GM19035 (cell line): ENCODE data around the gene DNAJC16.

ENCODE experiments used
- ATAC-seq: cut with Tn5 transposase; IDR thresholded peaks from one replicate; pipeline ENCODE4 v1.9.1; 2021; ENCODE audit not compliant: unreplicated experiment

DNAJC16 gene

GRCh38 chr1:15531682-15532081 lies 5.0 kb downstream of the DNAJC16 start:
- ATAC-seq: no peak

- ATAC-seq: no peak
These were observed 12.1 kb downstream of the DNAJC16 start for GRCh38 chr1:15538771-15539170.

GRCh38 chr1:15540186-15540585 lies 13.5 kb downstream of the DNAJC16 start:
- ATAC-seq: no peak

GRCh38 chr1:15541231-15541792 lies 14.7 kb downstream of the DNAJC16 start:
- ATAC-seq: no peak

DNA sequence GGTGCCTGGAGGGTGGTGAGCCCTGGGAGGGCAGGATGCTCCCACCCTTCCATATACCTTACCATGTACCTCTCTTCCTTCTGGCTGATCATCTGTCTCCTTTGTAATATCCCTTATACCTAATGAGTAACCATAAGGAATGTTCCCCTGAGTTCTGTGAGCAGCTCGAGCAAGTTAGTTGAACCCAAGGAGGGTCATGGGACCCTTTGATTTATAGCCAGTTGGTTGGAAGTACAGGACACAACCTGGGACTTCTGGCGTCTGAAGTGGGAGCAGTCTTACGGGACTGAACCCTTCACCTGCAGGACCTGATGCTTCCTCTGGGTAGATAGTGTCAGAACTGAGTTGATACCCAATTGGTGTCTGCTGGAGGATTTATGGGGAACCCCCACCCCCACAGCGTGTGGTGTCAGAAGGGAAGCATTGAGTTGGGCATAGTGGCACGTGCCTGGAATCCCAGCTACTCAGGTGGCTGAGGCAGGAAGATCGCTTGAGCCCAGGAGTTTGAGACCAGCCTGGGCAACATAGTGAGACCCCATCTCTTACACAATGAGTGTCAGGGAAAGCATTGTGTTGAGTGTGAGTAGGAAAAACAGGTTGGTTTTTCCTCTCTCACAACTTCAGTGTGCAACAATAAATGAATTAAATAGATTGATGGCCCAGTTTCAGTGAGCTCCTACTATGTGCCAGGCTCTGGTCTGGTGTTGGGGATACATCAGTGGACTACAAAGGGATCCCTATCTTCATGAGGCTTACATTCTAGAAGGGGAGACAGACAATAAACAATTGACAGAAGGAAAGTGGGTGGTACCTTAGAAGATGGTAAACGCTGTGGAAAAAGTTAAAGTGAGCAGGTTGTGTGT lies 16.0 kb downstream of the DNAJC16 start:
- ATAC-seq: no peak

DNA sequence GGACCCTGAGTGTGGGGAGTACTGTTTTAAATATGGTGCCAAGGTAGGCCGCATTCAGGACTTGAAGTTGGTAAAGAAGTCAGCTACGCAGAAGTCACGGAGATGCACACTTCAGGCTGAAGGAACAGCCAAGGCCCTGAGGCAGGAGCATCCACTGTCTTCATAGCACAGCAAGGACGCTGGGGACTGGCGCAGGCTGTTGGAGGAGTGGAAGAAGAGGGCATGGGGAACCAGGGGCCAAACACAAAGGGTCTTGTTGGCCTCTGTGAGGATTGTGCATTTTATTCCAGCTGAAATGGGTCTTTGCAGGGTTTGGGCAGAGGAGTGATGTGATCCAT lies 16.6 kb downstream of the DNAJC16 start:
- ATAC-seq: no peak

DNA sequence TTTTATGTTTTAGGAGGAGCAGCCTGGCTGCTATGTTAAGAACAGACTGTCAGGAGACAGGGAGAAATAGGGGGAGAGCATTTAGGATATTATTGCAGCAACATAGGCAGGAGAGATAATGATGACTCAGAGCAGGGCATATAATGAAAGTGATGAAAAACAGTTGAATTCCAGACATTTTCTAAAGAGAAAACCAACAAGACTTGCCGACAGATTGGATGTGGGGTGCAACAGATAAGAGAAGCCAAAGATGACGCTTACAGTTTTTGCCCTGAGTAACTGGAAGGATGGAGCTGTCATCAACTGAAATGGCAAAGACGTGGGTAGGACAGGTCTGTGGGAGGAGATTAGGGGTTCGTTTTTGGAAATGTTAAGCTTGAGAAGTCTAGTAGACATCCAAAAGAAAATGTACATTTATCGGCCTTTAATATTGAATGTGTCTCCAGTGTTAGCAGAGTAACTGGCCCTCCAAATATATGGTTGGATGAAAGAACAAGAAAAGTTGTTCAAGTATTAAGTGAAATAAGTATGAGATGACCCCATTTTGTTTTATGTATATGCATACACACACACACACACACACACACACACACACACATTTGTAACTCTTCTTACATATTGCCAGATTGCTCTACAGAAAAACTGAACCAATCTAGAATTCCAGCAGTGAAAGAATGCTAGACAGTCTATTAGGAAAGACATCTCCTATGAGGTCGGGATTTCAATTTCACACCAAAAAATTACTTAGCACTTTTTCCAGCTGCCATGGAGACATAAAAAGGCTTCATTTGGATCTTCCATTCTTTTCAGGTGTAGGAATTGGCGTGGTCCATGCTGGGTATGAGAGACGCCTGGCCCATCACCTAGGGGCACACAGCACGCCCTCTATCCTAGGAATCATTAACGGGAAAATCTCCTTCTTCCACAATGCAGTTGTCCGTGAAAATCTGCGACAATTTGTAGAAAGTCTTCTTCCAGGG lies 17.2 kb downstream of the DNAJC16 start:
- no peak for ATAC-seq

GRCh38 chr1:15546641-15547040 lies 20.0 kb downstream of the DNAJC16 start:
- ATAC-seq: no peak

DNA sequence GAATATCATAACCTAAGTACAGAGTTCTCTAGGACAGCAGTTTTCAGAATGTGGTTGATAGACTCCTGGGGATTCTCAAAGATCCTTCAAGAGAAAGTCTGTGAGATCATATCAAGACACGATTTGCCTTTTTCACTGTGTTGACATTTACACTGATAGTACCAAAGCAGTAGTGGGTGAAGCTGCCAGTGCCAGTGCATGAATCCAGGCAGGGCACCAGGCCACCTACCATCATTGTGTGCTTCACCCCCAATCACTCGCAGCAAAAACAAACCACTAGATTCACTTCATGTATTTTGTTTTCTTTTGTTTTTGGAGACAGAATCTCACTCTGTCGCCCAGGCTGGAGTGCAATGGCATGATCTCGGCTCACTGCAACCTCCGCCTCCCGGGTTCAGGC lies 23.9 kb downstream of the DNAJC16 start:
- ATAC-seq: no peak

GRCh38 chr1:15557008-15557407 lies 30.4 kb downstream of the DNAJC16 start:
- ATAC-seq: no peak

DNA sequence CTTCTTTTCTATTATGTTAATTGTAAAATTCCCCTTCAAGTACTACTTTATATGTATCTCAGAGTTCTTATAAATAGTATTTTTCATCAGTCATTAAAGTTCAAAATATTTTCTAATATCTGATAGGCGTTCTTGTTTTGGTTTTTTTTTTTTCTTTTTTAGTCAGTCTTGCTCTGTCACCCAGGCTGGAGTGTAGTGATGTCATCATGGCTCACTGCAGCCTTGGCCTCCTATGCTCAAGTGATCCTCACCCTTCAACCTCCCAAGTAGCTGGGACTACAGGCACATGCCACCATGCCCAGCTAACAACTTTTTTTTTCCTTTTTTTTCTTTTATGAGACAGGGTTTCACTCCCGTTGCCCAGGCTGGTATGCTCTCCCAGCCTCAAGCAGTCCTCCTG lies 30.9 kb downstream of the DNAJC16 start:
- no peak for ATAC-seq

GRCh38 chr1:15558516-15558915 lies 31.9 kb downstream of the DNAJC16 start:
- no peak for ATAC-seq

- no peak for ATAC-seq
These were observed 32.7 kb downstream of the DNAJC16 start for GRCh38 chr1:15559189-15559810.

GRCh38 chr1:15568387-15569073 lies 41.9 kb downstream of the DNAJC16 start:
- no peak for ATAC-seq

GRCh38 chr1:15570861-15571260 lies 44.2 kb downstream of the DNAJC16 start:
- no peak for ATAC-seq

- no peak for ATAC-seq
These were observed 44.6 kb downstream of the DNAJC16 start for GRCh38 chr1:15571266-15571665.

DNA sequence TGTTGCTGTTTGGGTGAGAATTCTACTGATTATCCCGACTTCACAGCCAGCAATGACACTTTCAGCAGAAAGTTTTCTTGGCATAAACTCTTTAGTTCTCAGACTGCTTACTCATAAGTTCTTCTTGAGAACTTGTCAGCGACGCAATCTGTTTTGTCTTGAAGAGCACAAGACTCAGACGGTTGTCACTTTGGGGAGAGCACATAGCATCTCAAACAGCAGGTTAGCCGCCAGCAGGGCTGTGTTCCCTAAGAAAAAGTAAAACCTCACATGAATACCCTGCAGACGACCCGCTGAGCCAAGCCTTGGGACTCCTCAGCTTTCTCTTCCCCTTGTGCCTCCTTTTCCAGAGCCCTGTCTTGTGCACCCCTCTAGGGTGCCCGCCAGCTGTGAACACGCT lies 46.8 kb downstream of the DNAJC16 start:
- no peak for ATAC-seq

DNA sequence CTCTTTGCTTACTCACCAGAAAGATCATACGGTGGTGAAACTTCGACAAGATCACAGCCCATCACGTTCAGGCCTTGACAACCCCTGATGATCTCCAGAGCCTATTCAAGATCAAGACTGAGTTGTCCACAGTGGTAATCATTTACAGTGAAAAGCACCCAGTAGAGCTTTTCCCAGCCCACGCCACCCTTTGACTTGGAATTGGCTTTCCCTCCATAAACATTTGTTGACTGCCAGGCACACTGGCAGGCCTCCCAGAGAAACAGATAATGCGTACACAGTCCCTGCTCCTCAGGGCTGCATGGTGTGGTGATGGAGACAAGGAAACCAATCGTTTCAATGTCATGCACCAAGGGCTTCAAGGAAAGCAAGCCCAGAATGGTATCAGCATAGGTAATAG lies 48.1 kb downstream of the DNAJC16 start:
- no peak for ATAC-seq

DNA sequence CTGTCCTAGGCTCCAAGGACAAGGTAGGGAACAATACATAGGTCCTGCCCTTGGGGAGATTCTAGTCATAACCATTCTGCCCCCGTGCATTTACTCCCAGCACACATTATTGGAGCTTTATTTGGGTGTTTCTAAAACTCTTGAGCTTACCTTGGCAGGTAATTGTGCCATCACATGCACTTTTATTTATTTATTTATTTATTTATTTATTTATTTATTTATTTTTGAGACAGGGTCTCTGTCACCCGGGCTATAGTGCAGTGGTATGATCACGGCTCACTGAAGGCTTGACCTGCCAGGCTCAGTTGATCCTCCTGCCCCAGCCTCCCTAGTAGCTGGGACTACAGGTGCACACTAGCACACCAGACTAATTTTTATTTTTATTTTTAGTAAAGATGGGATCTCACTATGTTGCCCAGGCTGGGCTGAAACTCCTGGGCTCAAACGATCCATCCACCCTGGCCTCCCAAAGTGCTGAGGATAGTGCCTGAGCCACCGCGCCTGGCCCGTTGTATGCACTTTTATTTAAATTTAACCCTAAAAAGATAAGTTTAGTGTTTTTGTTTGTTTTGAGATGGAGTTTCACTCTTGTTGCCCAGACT lies 49.0 kb downstream of the DNAJC16 start:
- ATAC-seq: no peak

DNA sequence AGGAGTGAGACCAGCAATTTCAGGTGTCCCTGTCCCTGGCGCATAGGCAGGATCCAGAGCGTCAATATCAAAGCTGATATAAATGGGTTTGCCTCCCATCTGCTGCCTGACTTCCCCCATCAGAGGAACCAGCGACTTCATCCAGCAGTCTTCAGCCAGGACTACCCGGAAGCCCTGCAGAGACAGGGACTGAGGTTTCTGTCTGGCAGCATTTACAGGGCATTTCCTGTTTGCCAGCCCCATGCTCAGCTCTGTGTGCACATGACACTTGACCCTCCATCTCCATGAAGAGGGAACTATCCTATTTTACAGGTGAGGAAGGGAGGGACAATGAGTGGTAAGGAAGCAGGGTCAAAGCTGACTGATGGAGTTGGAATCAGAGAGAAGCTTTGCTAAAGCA lies 51.0 kb downstream of the DNAJC16 start:
- ATAC-seq: no peak
